NOMO-1 (cell line): Measurements from ENCODE around the gene HSPB6.
A peak's percentile ranks its signal among the peaks of the same experiment; 100 is the strongest.

ENCODE experiments used
- DNase-seq, 2 experiments: peaks; one replicate each; lab custom pipeline; 2025; ENCODE audit not compliant: unreplicated experiment in 2 of 2; lab: John Stamatoyannopoulos, UW

The HSPB6 gene

DNA sequence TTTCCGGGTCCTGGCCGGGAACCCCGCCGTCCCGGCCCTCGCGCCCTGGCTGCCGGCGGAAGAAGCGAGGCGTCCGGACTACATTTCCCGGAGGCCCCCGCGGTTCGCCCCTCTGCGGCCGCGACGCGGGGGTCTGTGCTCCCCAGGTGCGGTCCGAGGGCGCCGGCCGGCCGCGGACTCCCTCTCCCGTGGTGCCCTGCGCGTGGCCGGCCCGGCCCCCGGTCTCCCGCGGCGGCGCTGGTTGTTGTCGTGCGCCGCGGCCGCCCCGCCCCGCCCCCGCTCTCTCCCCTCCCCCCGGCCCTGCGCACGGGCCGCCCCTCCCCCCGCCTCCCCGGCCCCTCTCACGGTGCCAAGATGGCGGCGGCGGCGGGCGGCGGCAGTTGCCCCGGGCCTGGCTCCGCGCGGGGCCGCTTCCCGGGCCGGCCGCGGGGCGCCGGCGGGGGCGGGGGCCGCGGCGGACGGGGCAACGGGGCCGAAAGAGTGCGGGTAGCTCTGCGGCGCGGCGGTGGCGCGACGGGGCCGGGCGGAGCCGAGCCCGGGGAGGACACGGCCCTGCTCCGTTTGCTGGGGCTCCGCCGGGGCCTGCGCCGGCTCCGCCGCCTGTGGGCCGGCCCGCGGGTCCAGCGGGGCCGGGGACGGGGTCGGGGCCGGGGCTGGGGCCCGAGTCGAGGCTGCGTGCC lies 39.0 kb downstream of the HSPB6 start, which contains the start of gene KMT2B:
TSS of gene KMT2B (plus strand) at position 339 of the 680 bp plus-strand sequence. CDS start at position 355, 16 bp downstream.
- DNase-seq = no peak

GRCh38 chr19:35716801-35717664 lies 39.8 kb downstream of the HSPB6 start:
- DNase-seq = peak; percentile 92 to 97

DNA sequence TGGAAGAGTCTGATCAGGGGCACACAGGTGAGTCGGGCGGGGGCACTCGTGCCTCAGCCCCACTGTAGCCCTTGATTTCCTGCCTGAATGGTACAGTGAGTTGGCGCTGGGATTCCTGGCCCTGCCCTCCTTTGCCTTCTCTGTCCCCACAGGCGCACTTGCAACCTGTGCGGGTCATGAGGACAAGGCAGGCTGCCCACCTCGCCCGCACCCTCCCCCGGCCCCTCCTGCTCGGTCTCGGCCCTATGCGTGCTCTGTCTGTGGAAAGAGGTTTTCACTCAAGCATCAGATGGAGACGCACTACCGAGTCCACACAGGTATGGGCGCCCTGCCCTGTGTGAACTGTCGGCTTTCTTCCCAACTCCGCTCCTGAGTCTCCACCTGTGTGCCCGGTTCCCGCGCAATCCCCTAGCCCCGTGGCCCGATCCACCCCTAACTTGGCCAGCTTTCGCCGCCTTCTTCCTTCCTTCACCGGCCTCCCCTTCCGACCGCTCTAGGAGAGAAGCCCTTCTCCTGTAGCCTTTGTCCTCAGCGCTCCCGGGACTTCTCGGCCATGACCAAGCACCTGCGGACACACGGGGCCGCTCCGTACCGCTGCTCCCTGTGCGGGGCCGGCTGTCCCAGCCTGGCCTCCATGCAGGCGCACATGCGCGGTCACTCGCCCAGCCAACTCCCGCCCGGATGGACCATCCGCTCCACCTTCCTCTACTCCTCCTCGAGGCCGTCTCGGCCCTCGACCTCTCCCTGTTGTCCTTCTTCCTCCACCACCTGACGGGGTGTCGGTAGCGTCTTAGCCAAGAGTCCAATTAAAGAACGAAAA lies 40.6 kb downstream of the HSPB6 start:
- DNase-seq = no peak

DNA sequence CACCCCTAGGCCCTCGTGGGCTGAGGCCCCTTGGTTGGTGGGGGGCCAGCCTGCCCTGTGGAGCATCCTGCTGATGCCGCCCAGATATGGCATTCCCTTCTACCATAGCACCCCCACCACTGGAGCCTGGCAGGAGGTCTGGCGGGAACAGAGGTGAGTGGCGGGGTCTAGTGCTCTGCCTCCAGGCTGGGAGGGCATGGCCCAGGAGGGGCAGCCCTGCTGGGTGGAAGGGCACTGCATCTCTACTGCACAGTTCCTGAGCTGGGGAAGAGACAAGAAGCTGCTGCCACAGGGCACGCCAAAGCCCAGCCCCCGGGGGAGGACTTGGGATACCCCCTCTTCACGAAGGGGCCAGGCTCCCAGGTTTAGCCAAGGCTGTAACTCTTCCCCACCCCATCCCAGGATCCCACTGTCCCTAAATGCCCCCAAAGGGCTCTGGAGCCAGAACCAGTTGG lies 41.4 kb downstream of the HSPB6 start:
- DNase-seq = no peak

GRCh38 chr19:35714601-35715354 lies 42.1 kb downstream of the HSPB6 start:
- DNase-seq = no peak

- DNase-seq = no peak
These were observed 42.8 kb downstream of the HSPB6 start for GRCh38 chr19:35713904-35714495.

DNA sequence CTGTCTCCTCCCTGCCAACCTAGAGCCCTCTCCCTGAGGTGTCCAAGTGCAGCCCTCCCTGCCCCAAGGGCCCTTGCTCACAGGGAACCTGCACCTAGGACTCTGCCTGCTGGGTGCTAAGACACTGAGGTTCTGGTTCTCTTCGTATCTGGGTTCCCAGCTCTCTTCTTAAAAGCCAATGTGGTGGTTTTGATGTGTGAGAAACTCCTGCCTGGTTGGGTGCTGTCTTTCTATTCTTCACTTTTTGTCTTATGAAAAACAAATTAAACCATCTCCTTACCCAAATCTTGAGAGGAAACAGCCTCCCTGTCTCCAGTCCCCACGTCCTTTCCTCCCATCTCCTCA lies 43.4 kb downstream of the HSPB6 start:
- DNase-seq = no peak

GRCh38 chr19:35712567-35713505 lies 44.0 kb downstream of the HSPB6 start:
- DNase-seq = no peak

DNA sequence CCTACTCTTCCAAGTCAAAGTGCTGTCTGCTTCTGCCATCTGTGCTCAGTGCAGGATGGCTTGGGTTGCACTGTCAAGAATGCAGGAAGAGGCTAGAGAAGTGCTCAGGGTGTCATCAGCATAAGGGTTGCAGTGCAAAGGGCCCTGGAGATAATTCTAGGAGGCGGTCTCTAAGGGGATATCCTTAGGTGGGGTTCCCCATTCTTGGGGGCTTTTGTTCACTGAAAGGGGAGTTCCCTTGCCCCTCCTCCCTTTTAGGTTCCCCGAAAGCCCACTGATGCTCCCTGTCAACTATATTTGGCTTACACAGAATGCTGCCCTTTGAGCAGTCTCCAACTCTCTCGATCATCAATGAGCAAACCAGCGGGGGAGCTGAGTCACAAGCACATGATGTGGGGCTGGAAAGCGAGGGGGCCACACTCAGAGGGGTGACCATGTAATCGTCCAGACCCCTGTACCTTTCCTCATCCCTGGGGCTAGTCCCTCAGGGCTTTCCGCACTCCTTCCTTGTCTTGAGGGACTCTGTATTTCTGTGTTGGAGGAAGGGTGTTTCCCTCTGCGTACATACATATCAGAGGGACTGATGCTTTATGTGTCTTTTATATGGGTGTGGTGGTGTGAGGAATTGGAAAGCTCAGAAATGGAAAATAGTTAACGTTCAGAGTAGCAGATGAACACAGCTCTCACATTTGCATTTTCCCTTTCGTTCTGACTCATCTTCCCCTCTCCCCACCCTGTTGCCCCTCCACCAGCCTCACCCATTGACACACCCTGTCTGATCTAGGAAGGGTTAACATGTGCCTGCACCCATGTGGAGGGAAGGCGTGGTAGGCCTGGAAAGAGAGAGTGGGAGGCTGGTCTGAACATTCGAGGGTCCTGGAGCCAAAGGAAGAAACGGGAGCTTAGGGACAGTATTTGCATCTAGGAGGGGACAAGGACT lies 45.8 kb downstream of the HSPB6 start:
- DNase-seq = no peak

DNA sequence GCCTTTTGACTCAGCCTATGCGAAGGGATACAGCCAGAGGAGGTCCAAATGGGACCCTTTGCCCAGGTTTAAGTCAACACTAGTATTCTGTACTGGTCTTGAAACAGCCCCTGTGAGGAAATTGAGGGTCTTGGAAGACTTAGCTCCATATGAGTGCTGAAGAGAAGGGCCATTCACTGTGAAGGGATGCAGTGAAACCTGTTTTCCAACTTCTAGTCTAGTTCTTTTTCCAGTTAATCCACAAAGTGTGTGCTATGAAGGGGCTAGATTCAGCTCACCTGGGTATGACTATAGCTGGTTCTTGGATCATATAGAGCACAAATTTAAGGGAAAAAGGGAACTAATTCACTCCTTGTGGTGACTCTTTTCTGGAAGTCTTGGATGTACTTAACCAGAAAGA lies 48.4 kb downstream of the HSPB6 start:
- DNase-seq = no peak
